Astrocyte of the spinal cord (primary cell): ENCODE results near the gene PLCH1.
A peak's percentile ranks its signal among the peaks of the same experiment; 100 is the strongest.

ENCODE experiments used
- DNase-seq: peaks from one replicate; pipeline ENCODE4 v3.0.0; 2011; ENCODE audit warnings: low read depth, low spot score
- H3K4me3 ChIP-seq: 2 replicates; pipeline ENCODE4 v1.5.1; 2011; ENCODE audit warnings: low read depth, mild to moderate bottlenecking, low read length, moderate library complexity
- in situ Hi-C: cut with HindIII; loops from 2 replicates; pipeline ENCODE4 v1.10.0; 2017; ENCODE audit warnings: low sequenced_read_pairs
- TF ChIP-seq, protein P1 (sequence below): IDR thresholded peaks from 2 replicates; pipeline ENCODE4 v1.5.1; 2012; ENCODE audit warnings: low read depth, mild to moderate bottlenecking, low read length, inconsistent platforms

The PLCH1 gene

DNA sequence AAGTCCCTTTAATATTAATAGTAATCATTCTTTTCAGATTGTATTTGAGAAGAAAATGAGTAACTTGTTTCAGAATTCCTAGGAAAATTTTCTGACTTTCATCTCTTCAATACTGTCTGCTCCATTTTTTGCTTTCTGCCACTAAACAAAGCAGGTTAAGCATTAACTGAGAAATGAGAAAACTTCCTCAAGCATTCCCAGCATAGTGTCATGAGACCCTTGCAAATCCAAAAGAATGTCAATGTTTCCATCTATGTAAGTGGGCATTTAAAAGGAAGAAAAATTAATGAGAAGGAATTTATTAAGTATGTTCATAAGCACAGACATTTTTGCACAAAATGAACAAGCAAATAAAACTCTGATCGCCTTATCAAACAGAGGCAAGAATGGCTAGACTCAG is 303.4 kb downstream of the PLCH1 start:
- no peak for DNase-seq
- no peak overlapping the region for H3K4me3 ChIP-seq
- TF ChIP-seq, protein P1, sequence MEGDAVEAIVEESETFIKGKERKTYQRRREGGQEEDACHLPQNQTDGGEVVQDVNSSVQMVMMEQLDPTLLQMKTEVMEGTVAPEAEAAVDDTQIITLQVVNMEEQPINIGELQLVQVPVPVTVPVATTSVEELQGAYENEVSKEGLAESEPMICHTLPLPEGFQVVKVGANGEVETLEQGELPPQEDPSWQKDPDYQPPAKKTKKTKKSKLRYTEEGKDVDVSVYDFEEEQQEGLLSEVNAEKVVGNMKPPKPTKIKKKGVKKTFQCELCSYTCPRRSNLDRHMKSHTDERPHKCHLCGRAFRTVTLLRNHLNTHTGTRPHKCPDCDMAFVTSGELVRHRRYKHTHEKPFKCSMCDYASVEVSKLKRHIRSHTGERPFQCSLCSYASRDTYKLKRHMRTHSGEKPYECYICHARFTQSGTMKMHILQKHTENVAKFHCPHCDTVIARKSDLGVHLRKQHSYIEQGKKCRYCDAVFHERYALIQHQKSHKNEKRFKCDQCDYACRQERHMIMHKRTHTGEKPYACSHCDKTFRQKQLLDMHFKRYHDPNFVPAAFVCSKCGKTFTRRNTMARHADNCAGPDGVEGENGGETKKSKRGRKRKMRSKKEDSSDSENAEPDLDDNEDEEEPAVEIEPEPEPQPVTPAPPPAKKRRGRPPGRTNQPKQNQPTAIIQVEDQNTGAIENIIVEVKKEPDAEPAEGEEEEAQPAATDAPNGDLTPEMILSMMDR = no peak
- in situ Hi-C loops = no loop called here

DNA sequence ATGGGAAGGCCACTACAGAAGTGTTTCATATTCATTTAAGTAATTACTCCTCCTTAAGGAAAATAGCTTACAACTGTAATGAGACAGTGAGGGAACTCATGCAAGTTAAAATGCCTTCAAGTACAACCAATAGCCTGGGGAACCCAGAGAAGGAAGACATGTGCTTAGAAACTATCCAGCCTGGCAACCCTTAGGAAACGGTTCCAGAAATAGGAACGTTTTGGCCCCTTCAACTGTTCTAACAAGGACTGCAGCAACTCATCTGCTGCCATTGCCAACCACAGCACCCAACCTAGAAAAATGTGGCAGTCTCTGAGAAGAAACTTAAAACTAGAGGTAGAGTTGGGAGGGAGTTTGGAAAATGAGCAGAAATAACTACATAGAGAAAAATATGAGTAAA is 303.8 kb downstream of the PLCH1 start:
- TF ChIP-seq, protein P1 = no peak
- H3K4me3 ChIP-seq = no peak overlapping the region
- no peak for DNase-seq
- in situ Hi-C loops = no loop called here

DNA sequence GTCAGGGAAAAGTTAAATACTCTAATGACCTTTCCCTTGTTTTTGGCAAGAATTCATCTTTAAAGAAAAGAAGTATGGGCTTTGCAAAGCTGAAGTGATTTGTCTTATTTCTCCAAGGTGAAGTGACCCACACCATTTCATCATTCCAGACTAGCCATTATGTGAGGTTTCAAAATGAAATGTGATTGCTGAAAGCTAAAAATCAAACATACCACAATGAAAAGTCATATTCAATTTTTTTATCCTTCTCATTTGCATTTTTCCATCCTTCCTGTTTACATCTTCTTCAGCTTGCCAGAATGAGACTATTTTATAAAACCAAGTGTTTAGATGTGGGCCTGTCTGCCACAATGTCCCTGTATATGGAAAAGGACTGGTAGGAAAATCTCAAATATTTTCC is 309.1 kb downstream of the PLCH1 start:
- H3K4me3 ChIP-seq = no peak overlapping the region
- in situ Hi-C loops = no loop called here
- DNase-seq = no peak
- TF ChIP-seq, protein P1 = no peak

DNA sequence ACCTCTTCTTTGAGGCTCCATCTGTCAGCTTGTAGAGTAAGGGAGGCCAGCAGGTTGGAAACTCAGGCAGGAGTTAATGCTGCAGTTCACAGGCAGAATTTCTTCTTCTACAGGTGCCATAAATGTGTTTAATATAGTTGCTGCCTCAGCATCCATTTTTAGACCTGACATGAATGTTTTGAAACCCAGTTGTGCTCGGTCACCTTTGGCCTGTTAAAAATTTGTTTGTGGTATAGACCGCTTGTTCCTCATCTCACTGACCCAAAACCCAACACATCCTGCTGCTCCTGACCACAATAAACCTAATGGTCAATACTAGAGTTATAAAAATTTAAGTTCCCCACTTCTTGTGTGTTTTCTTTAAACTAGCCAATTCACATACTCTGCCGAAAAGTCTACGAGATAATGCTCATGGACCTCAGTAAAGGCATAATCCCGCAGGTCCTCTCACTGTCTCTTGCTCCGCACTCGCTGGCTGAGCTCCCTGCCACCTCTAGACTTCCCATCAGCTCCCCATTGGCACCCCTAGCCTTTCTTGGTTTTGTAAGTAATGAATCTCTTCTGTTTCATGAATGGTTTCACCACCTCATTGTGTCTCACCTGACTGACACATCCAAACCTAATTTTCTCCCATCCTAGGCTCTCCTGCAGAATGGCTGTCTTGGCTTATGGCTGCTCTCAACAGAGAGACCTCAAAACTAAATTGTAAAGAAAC is 312.9 kb downstream of the PLCH1 start:
- H3K4me3 ChIP-seq = no peak overlapping the region
- TF ChIP-seq, protein P1 = no peak
- in situ Hi-C loops = no loop called here
- DNase-seq = no peak

DNA sequence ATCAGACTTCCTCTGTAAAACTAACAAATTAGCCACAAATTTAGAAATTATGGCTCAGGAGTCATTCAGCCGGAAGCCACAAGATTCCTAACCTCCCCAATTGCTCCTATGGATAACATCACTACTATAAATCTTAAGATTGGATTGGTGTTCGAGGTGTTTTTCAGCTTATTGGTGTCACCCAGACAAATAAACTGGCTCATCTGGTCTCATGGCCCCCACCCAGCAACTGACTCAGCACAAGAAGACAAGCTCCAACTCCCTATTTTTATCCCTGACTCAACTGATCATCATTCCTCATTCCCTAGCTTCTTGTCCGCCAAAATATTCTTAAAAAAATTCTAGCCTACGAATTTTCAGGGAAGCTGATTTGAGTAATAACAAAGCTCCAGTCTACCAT is 316.3 kb downstream of the PLCH1 start:
- TF ChIP-seq, protein P1 = no peak
- no peak overlapping the region for H3K4me3 ChIP-seq
- in situ Hi-C loops = no loop called here
- DNase-seq = peak; percentile 7

DNA sequence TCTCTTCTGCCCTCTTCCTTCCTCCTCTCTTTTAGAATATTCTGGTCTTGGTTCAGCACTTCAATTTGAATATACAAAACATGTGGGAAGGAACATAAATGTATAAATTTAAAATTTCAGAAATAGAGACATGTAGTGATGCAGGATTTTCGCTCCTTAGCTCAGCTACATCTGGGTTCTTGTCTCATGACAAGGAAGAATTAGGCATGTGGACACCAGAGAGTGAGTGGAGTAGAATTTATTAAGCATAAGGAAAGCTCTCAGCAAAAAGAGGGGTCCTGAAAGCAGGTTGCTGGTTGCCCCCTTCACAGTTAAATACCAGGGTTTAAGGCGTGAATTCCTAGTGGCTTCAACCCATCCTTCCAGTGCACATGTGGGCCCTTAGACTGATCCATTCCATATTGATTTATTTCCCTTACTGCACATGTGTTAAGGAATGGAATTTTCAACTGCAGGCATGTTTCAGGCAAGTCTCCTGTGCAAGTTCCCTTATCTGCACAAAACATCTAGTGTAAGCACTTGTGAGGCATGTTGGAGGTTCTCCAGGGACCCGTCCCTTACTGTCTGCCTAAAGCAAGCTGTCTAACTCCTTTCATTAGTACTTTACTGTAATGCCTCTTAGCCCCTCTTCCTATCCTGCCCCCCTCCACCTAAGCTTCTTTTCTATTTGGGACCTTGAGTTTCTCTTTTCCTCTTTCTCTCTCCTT is 318.2 kb downstream of the PLCH1 start:
- no peak overlapping the region for H3K4me3 ChIP-seq
- DNase-seq = no peak
- TF ChIP-seq, protein P1 = no peak
- in situ Hi-C loops = no loop called here
